Measurements from ENCODE around the gene CCDC192. TPM values are rescaled to one million over a fixed set of nuclear protein-coding genes. Genes with fewer than 3 reads are reported as not detected.

CCDC192 gene
- total and polyA plus RNA-seq, 10 of the 15 experiments (the other 5 are each of a cell fraction or from before 2014, with no cell fraction given), result 0.20 to 0.79 (median 0.32) TPM; not detected in 4

GRCh38 chr5:127856292-127856691, 153.1 kb downstream of the CCDC192 start:
- H3K9ac ChIP-seq (ENCODE audit: control insufficient read depth, insufficient read depth, low read length), result no peak overlapping the region
- RAD21 ChIA-PET (ENCODE audit: unreplicated experiment), result interaction anchor here (1.1 kb wide), 2 partner anchors 9 to 10 kb away, joined by 3 read pairs; no protein-coding TSS in a partner anchor

More at GRCh38 chr5:127856292-127856691, 153.1 kb downstream of the CCDC192 start:
- TF ChIP-seq POLR2AphosphoS2 (IDR thresholded peaks at IDR 0.05; ENCODE audit: low read depth, low read length), result no peak
- TF ChIP-seq YBX1 (IDR thresholded peaks at IDR 0.05), result no peak
- TF ChIP-seq SP1 (IDR thresholded peaks at IDR 0.05; ENCODE audit: low read depth, low read length), result no peak
- TF ChIP-seq, protein P1, sequence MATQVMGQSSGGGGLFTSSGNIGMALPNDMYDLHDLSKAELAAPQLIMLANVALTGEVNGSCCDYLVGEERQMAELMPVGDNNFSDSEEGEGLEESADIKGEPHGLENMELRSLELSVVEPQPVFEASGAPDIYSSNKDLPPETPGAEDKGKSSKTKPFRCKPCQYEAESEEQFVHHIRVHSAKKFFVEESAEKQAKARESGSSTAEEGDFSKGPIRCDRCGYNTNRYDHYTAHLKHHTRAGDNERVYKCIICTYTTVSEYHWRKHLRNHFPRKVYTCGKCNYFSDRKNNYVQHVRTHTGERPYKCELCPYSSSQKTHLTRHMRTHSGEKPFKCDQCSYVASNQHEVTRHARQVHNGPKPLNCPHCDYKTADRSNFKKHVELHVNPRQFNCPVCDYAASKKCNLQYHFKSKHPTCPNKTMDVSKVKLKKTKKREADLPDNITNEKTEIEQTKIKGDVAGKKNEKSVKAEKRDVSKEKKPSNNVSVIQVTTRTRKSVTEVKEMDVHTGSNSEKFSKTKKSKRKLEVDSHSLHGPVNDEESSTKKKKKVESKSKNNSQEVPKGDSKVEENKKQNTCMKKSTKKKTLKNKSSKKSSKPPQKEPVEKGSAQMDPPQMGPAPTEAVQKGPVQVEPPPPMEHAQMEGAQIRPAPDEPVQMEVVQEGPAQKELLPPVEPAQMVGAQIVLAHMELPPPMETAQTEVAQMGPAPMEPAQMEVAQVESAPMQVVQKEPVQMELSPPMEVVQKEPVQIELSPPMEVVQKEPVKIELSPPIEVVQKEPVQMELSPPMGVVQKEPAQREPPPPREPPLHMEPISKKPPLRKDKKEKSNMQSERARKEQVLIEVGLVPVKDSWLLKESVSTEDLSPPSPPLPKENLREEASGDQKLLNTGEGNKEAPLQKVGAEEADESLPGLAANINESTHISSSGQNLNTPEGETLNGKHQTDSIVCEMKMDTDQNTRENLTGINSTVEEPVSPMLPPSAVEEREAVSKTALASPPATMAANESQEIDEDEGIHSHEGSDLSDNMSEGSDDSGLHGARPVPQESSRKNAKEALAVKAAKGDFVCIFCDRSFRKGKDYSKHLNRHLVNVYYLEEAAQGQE (IDR thresholded peaks at IDR 0.05; ENCODE audit: low read depth, low read length), result no peak
- TF ChIP-seq MAX (IDR thresholded peaks at IDR 0.05; ENCODE audit: low read depth, low read length), result no peak
- no peak for TF ChIP-seq DPF2 (IDR thresholded peaks at IDR 0.05)
- TF ChIP-seq CBX5 (IDR thresholded peaks at IDR 0.05; ENCODE audit: low read depth), result no peak
- TF ChIP-seq EED (IDR thresholded peaks at IDR 0.05; ENCODE audit: low read depth), result no peak
- TF ChIP-seq RB1 (IDR thresholded peaks at IDR 0.05; ENCODE audit: borderline replicate concordance), result no peak
- H2AFZ ChIP-seq (ENCODE audit: control insufficient read depth, low read depth, low read length), result no peak overlapping the region
- no peak overlapping the region for H3K4me2 ChIP-seq (ENCODE audit: control insufficient read depth, insufficient read depth)
- in situ Hi-C loops (cut with MboI) (no loop called here), intact Hi-C loops (cut with micrococcal nuclease; ENCODE audit: unreplicated experiment) (no loop called here)
- ATAC-seq, result peak; percentile 35; the same call in 1 of the 3 replicates
- no peaks in the 10 kb centered on the region for H4K20me1 ChIP-seq (ENCODE audit: control insufficient read depth, insufficient read depth)
- no peaks in the 10 kb centered on the region for H3K4me1 ChIP-seq (ENCODE audit: control insufficient read depth, insufficient read depth, low read length)
- ChIA-PET CTCF (interaction anchor here (1.1 to 2.0 kb wide), 2 partner anchors 10 to 14 kb away, joined by 4 to 10 read pairs; no protein-coding TSS in a partner anchor), POLR2A (interaction anchor here (0.7 kb wide), 1 partner anchor 9 kb away, joined by 3 read pairs; no protein-coding TSS in a partner anchor), SMC1A (ENCODE audit: uncharacterized antibody, unreplicated experiment) (interaction anchor here (0.7 to 3.0 kb wide), 6 partner anchors 10 to 29 kb away, joined by 3 to 20 read pairs (median 4); no protein-coding TSS in a partner anchor)
- H3K27ac ChIP-seq (ENCODE audit: control insufficient read depth, insufficient read depth), result no peak overlapping the region
- H3K9me3 ChIP-seq (replicated peaks; ENCODE audit: control insufficient read depth, insufficient read depth, low read length), result no peaks in the 10 kb centered on the region; the same call in 2 of the 3 replicates
- H3K36me3 ChIP-seq (ENCODE audit: control insufficient read depth in 2 of 2, insufficient read depth in 2 of 2, low read length in 1 of 2), result no peaks in the 10 kb centered on the region
- no peak for FAIRE-seq
- no peaks in the 10 kb centered on the region for H3K27me3 ChIP-seq (replicated peaks in 1 of 2; ENCODE audit: control insufficient read depth in 2 of 2, insufficient read depth in 2 of 2, low read length in 1 of 2)
- BruUV-seq (replicated peaks), result no TSS peak
- H3K79me2 ChIP-seq (ENCODE audit: control insufficient read depth, insufficient read depth, low read length), result no peaks in the 10 kb centered on the region
- no peak for DNase-seq (ENCODE audit: low read depth, low spot score)
- no peak overlapping the region for H3K4me3 ChIP-seq

Data from GM12878 (cell line).